NCI-H2227 (cell line): ENCODE measurements around the gene IGFLR1.
A peak's percentile ranks its signal among the peaks of the same experiment; 100 is the strongest.
"Not testable (repeated sequence)": the region's sequence is repeated elsewhere in the genome, so short reads cannot be mapped to it uniquely, and the experiment has no call there.

Source experiments
- DNase-seq: peaks from one replicate; lab custom pipeline; 2025; ENCODE audit not compliant: unreplicated experiment; lab: John Stamatoyannopoulos, UW

Gene IGFLR1

DNA sequence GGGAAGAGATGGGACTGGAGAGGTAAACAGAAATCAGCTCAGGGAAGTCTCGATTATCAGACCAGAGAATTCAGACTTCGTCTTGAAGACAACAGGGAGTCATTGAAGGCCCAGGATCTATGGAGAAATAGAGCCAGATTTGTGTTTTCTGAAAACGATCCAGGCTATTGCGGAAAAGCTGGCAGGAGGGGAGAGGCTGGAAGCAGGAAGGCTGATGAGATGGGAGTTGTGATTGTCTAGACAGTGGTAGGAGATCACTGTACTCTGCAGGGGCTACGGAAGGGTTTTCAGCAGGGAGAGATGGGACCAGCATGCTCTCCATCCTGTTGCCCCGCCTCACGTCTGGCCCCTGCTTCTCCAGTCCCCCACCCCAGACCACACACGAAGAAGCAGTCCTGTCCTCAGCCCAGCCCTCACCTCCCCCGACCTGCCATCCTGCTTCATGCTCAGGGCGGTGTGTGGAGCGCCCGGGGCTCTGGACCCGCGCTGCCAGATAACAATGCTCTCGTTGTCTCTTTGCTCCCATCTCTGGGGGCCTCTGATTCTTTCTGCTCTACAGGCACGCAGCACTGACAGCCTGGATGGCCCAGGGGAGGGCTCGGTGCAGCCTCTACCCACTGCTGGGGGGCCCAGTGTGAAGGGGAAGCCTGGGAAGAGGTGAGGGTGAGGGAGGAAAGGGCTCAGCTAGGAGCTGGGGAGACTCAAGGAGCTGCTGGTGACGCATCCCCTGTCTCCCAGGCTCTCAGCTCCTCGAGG lies 35.0 kb upstream of the IGFLR1 start:
- no peak for DNase-seq

DNA sequence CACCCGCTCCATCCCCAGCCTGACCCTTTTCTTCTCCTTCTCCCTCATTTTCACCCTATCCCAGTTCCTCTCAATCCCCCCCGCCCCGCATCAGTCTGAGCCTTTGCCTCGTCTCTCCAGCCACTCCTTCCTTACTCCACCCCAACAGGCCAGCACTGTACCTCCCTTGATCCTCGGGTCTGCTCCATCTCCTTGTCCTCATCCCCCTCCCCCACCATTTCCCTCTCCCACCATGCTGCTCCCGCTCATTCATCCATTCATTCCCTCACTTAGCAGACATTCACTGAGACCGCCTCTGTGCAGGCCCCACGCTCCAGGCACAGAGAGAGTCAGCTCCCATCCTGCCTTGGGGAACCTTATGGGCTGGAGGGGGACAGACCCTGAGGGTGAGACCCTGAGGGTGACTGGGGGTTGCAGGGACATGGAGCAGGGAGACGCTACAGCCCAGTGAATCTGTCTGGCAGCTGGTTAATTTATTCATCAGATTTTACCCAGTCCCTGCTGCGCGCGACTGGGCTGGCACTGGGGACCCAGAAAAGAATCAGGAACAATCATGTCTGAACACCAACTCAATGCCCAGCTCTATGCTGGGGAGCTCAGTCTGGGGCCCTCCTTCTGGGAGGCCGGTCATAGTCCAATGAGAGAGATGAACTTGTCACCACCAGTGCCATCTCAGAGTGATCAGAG lies 34.0 kb upstream of the IGFLR1 start:
- peak; percentile 88 for DNase-seq

DNA sequence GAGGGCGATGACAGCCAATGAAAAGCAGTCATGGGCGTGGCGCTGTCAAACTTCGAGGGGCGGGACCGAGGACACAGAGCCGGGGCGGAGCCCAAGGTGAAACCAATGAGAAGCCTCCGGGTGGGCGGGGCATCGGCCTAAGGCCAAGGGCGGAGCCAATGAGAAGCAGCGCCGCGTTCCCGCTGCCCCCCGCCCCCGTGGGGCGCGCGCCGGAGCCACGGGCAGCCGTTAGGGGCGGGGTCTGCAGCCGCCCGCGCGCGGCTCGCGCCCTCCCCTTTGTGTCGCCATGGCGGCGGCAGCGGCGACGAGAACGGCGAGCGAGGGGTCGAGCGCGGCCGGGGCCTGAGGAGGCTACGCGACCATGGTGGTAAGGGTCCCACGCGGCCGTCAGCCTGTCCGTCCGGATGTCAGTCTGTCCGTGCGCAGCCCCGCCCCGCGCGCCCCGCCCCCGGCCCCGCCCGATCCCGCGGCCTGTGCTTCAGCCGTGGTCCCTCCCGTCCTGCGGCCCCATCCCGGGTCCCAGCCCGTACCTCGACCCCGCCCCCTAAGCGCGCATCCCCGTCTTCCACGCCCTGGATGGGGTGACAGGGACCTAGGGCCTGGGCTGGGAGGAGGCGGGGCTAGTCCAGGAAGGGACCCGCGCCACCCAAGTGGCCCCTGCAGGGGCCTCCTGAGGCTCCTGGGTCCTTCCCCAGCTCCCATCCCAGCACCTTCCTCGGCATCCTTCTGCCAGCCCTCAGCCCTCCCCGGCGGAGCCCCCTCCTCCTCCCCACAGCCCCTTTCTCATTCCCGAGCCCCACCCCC lies 33.2 kb upstream of the IGFLR1 start, which contains the start of gene ARHGAP33:
Gene ARHGAP33, plus strand, starts transcription at position 267 of the 804 bp plus-strand sequence. Its CDS starts 95 bp downstream, at position 362.
- peak; percentile 100 for DNase-seq

GRCh38 chr19:35775046-35775297 lies 32.7 kb upstream of the IGFLR1 start:
- DNase-seq = no peak

GRCh38 chr19:35774274-35775045 lies 32.2 kb upstream of the IGFLR1 start:
- DNase-seq = peak; percentile 80

DNA sequence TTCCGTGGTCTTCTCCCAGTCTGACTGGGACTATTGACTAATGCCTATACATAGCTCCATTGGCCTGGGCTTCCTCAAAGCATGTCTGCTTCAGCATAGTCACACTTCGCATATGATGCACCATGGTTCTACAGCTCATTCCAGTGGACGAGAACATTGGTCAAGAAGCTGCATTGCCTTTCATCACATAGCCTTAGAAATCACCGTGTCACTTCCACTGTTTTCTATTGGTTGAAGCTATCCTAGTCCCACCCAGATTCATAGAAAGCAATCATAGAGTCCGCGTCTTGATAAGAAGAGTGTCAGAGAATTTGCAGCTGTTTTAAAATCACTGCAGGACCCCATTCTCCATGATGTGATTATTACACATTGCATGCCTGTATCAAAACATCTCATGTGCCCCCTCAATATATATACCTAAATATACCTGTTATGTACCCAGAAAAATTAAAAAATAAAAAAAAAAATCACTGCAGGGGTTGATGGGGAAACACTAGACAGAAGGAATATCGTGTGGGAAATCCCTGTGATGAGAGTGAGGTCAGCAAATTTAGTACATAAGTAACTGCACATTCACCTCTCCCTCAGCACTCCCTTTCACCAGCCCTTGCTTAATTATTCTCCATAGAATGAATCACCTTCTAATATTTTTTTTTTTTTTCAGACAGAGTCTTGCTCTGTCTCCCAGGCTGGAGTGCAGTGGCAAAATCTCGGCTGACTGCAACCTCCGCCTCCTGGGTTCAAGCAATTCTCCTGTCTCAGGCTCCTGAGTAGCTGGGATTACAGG lies 31.0 kb upstream of the IGFLR1 start:
- peak; percentile 64 for DNase-seq

DNA sequence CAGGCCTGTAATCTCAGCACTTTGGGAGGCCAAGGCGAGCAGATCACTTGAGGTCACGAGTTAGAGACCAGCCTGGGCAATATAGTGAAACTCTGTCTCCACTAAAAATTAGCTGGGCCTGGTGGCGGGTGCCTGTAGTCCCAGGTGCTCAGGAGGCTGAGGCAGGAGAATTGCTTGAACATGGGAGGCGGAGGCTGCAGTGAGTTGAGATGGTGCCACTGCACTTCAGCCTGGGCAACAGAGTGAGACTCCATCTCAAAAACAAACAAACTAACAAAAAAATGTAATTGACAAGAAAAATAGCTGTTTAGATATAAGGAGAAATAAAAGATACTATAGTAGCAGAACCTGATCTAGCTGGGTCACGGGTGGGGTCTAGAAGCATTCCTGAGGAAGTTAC lies 30.1 kb upstream of the IGFLR1 start:
- DNase-seq = not testable (repeated sequence)

DNA sequence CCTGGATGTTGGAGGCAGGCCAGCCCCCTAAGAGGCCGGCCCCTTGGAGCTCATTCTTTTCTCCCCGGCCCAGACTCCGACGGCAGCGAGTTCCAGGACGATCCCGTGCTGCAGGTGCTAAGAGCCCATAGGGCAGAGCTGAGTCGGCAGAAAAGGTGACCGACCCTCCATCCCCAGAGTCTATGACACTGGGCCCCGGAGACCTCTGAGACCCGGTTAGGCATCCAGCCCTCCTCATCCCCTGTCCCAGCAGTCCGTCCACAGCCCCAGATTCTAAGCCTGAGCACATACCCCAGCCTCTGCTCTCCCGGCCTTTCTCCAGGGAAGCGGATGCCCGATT lies 25.8 kb upstream of the IGFLR1 start:
- no peak for DNase-seq

- peak; percentile 76 for DNase-seq
These were observed 25.2 kb upstream of the IGFLR1 start for GRCh38 chr19:35767288-35768081.

DNA sequence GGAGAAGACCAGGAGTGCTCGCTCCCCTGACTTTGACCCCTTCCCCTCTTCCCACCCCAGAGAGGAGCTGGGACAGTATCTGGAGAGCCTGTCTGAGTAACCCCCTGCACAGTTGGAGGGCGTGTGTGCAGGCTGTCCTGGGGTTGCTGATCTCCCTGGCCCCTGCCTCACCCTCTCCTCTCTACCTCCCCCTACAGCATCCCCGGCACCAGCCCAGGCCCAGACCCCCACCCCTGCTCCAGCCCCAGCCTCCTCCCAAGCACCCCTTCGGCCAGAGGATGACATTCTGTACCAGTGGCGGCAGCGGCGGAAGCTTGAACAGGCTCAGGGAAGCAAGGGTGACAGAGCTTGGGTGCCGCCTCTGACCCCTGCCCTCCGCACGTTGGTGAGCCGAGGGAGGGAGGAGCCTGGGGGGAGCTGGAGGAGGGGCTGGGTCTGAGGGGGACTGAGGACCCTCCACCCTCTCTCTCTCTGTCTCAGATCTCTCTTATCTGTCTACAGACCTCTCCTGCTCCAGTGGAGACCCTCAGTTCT lies 24.4 kb upstream of the IGFLR1 start:
- DNase-seq = no peak

DNA sequence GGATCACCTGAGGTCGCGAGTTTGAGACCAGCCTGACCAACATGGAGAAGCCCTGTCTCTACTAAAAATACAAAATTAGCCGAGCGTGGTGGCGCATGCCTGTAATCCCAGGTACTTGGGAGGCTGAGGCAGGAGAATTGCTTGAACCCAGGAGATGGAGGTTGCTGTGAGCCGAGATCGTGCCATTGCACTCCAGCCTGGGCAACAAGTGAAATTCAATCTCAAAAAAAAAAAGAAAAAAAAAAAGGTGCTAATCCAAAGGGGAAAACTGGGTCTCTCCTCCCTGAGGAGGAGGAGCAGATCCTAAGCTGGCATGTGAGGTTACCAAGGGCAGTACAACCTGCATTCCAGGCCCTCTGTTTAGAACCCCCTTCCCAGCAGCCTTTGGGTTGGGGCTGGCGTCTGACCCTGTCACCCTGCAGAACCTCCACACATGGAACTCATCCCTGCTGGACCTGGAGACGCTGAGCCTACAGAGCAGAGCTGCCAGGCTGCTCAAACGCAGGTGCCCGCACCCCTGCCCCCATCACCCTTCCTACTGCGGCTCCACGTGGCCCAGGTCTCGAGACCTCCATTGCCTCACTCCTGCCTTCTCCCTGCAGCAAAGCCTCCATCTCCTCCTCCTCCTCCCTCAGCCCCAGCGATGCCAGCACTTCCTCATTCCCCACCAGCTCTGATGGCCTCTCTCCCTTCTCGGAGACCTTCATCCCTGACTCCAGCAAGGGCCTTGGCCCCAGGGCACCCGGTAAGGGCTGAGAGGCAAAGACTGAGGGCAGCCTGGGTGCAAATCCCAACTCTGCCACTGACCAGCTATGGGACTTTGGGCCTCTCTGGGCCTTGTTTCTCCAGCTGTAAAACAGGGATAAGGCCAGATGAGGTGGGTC lies 22.4 kb upstream of the IGFLR1 start:
- DNase-seq = no peak

DNA sequence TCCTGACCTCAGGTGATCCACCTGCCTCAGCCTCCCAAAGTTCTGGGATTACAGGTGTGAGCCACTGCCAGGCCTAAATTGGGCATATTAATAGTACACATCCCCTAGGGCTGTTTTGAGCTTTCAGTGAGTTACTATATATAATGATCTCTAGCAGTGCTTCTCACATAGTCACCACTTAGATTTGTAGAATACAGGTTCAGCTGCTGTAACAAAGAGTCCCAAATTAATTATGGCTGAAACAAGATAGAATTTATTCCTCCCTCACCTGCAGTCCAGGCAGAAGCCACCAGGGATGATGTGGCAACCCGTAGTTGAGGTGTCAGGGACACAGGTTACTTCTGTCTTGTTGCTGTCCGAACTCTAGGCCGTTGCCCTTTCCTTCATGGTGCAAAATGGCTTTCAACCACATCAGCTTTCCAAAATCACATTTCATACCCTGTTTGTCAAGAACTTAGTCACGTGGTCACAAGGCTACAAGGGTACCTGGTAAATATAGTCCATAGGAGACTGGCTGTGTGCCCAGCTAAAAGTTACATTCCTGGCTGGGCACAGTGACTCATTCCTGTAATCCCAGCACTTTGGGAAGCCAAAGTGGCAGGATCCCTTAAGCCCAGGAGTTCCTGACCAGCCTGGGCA lies 18.6 kb upstream of the IGFLR1 start:
- no peak for DNase-seq

GRCh38 chr19:35759697-35760096 lies 17.4 kb upstream of the IGFLR1 start:
- DNase-seq = no peak

DNA sequence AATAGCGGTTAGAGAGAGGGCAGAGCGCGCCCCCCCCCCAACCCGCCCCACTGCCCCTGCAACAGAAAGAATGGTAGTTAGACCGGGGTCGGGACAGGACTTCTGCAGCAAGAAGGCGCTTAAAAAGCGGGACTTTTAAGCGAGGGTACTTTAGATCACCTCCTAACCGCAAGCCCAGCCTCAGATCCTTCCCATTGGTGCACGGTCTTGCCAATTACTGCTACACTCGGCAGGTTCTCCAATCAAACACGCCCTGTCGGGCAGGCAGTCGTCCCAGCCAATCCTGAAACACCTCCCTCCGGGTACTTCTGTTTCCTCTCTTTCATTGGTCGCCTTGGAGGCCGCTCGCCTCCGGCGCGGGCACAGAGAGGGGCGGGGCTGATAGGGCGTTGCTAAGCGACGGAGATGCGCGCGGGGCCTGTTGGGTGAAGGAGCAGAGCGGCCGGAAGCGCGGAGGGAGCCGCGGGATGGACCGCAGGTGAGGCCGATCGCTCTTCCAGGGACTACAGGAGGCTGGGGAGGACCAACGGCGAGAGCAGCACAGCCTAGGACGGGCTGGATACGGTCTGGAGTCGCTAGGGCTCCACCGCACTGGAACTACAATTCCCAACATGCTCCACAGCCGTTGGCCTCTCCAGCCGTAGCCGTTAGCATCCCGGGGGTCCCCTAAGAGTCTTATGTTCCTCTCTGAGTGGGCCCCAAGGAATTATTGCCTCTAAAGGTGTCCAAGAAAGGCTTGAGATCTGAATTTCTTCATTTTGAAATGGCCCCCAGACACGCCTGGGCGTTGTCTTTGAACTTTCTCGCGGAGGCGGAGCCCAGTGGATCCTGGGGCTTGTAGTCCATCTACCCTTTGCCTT lies 15.7 kb upstream of the IGFLR1 start, which contains the start of gene PROSER3:
Gene PROSER3, plus strand, starts transcription at position 428 of the 860 bp plus-strand sequence. Its CDS starts 40 bp downstream, at position 468.
- peak; percentile 100 for DNase-seq

DNA sequence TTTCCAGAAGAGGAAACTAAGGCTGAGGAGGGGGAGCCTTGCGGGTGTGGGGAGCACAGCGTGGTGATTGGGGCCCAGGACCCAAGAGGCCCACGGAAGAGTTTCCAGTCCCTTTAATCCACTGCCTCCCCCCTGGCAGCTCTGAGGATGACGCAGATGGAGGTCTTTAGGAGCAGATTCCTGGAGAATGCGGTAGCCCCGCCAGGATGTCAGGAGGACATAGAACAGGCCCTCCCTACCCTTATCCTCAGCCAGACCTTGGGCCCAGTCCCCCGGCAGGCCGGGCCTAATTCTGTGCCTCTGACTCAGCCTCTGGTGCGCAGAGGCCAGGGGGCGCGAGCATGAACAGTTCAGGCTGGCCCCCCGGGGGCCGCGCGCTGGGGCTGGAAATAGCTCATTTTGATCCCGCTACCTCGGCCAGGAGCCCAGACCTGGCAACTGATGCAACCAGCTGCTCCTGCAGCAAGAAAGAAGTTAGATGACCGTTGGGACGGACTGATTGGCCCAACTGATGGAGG lies 15.0 kb upstream of the IGFLR1 start:
- DNase-seq = peak; percentile 93

GRCh38 chr19:35756377-35757230 lies 14.4 kb upstream of the IGFLR1 start, which contains the start of gene HSPB6:
Gene HSPB6 (minus strand): TSS chr19:35757029. CDS start chr19:35757008, 21 bp downstream.
- peak; percentile 78 for DNase-seq
